ENCODE results near the gene CD151.

CD151 gene

DNA sequence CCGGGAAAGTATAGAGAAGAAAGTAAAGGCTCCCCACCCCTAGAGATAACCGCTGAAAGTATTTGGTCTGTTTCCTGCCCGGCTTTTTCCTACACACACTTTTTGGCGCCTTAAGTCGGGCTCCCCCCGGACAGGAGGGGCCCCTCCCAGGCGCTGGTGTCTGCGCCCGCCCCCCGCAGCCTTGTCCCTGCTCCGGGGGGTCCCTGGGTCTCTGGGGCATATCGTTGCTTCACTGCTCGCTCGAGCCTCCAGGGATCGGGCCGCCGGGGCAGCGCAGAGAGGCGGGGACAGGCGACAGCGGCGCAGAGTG, 6.0 kb upstream of the CD151 start:
- no peak for TF ChIP-seq CTCF (IDR thresholded peaks at IDR 0.05; ENCODE audit: extremely low read depth, insufficient read depth, missing control alignments)
- DNase-seq (ENCODE audit: low spot score) = no peak
- in situ Hi-C loops (cut with MboI; ENCODE audit: low pct_unique_long_range_greater_than_20kb, low sequenced_read_pairs, unreplicated experiment) = no loop called here

GRCh38 chr11:827146-827896, 5.4 kb upstream of the CD151 start:
- peak; percentile 81 for DNase-seq (ENCODE audit: low spot score)
- in situ Hi-C loops (cut with MboI; ENCODE audit: low pct_unique_long_range_greater_than_20kb, low sequenced_read_pairs, unreplicated experiment) = no loop called here
- TF ChIP-seq CTCF (IDR thresholded peaks at IDR 0.05; ENCODE audit: extremely low read depth, insufficient read depth, missing control alignments) = peak; percentile 19

DNA sequence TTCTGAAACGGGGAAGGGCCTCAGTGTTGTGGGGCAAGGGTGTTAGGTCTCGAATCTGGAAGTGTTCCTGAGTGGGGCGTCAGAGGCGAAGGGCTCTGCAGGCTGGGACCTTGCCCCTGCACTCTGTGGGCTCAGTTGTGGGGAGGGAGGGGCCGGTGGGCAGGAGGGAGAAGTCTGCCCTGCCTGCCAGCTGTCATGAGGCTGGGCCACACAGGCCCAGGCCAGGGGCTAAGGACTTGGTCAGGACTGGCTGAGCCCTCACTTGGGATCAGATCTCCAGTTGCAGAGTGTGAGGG, 4.9 kb upstream of the CD151 start, which contains the start of gene CRACR2B:
TSS of gene CRACR2B (plus strand) at position 23 of the 296 bp plus-strand sequence. CDS start 689 bp downstream, outside the sequence.
- no peak for TF ChIP-seq CTCF (IDR thresholded peaks at IDR 0.05; ENCODE audit: extremely low read depth, insufficient read depth, missing control alignments)
- DNase-seq (ENCODE audit: low spot score) = no peak
- in situ Hi-C loops (cut with MboI; ENCODE audit: low pct_unique_long_range_greater_than_20kb, low sequenced_read_pairs, unreplicated experiment) = no loop called here

- no peak for DNase-seq (ENCODE audit: low spot score)
- in situ Hi-C loops (cut with MboI; ENCODE audit: low pct_unique_long_range_greater_than_20kb, low sequenced_read_pairs, unreplicated experiment) = no loop called here
- TF ChIP-seq CTCF (IDR thresholded peaks at IDR 0.05; ENCODE audit: extremely low read depth, insufficient read depth, missing control alignments) = no peak
Measured at GRCh38 chr11:828506-829175, 4.1 kb upstream of the CD151 start.

DNA sequence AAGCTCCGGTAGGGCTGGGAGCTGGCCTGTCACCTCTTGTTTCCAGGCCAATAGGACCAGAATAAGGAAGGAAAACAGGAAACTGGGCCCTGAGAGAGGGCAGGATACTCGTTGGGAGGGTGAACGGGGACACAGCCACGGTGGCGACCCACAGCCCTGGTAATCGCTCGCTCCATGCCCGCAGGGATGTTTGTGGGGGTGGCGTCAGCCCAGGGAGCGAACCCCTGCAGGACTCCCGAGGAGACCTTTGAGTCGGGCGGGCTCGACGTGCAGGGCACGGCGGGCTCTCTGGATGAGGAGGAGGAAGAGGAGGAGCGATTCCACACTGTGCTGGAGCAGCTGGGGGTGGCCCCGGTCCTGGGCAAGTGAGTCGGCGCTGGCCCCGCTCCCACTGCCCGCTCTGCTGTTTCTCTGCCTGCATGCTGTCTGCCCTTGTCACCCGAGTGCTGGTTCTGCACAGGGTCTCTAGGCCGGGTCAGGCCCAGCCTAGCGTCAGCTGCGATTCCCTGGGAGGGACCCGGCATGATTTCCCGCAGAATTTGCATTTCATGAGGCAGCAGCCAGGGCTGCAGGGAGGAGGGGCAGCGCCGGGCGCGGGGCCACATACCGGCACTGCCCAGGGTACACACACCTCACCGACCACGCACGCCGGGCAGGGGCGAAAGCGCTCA, 3.4 kb upstream of the CD151 start:
- in situ Hi-C loops (cut with MboI; ENCODE audit: low pct_unique_long_range_greater_than_20kb, low sequenced_read_pairs, unreplicated experiment) = no loop called here
- no peak for DNase-seq (ENCODE audit: low spot score)
- no peak for TF ChIP-seq CTCF (IDR thresholded peaks at IDR 0.05; ENCODE audit: extremely low read depth, insufficient read depth, missing control alignments)

DNA sequence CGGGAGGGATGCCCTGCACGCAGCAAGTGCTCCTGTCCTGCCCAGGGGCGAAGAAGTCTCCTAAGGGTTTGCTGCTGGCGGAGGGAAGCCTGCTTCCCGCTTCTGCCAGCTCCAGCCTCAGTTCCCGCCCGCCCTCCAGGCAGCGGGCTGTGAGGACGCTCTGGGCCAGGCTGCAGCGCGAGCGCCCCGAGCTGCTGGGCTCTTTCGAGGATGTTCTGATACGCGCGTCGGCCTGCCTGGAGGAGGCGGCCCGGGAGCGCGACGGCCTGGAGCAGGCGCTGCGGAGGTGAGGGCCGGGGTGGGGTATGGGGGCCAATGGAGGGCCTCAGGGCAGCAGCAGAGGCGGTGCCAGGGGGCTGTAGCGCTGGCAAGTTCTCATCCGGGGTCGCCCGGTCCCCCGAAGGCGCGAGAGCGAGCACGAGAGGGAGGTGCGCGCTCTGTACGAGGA, 2.9 kb upstream of the CD151 start:
- in situ Hi-C loops (cut with MboI; ENCODE audit: low pct_unique_long_range_greater_than_20kb, low sequenced_read_pairs, unreplicated experiment) = no loop called here
- no peak for TF ChIP-seq CTCF (IDR thresholded peaks at IDR 0.05; ENCODE audit: extremely low read depth, insufficient read depth, missing control alignments)
- no peak for DNase-seq (ENCODE audit: low spot score)

Data from GM13977 (cell line).